H1 (cell line): ENCODE results near the gene PTPRT. TPM values are rescaled to one million over a fixed set of nuclear protein-coding genes. Genes with fewer than 3 reads are reported as not detected.

ENCODE experiments used
- CTCF ChIA-PET: fragments of 300-600 bp; sonication (Branson Sonifier 250); formaldehyde crosslinking; loops from one replicate; lab custom pipeline; 2021; ENCODE audit not compliant: partially characterized antibody; lab: Charles Lee
- POLR2A ChIA-PET: fragments of 300-600 bp; sonication (Branson Sonifier 250); formaldehyde crosslinking; loops from one replicate; lab custom pipeline; 2021; ENCODE audit warnings: inconsistent platforms; ENCODE audit not compliant: partially characterized antibody; lab: Charles Lee
- DNase-seq, 2 experiments: peaks; one replicate each; pipeline versions ENCODE4 v3.0.0 to v3.0.0-alpha.2; 2010 to 2022; ENCODE audit warnings: low spot score in 2 of 2, low read depth in 1 of 2, mixed read lengths in 1 of 2
- FAIRE-seq: peaks from 2 replicates; lab custom pipeline; 2011; peaks lifted over from hg19 to GRCh38; lab: Jason Lieb, UNC
- H2AFZ ChIP-seq: 2 replicates; pipeline ENCODE4 v1.8.1; 2012; ENCODE audit warnings: low read length, inconsistent platforms
- H2AK5ac ChIP-seq: 2 replicates; pipeline ENCODE4 v1.6.1; 2013; ENCODE audit warnings: low read depth, low read length
- H2BK120ac ChIP-seq: replicated peaks from 2 replicates; pipeline ENCODE3; 2013; ENCODE audit warnings: low read depth, low read length, inconsistent platforms
- H2BK12ac ChIP-seq: 2 replicates; pipeline ENCODE4 v1.6.1; 2013; ENCODE audit warnings: low read depth, low read length
- H2BK15ac ChIP-seq: 2 replicates; pipeline ENCODE4 v1.6.1; 2013; ENCODE audit warnings: low read length
- H2BK20ac ChIP-seq: 2 replicates; pipeline ENCODE4 v1.6.1; 2013; ENCODE audit warnings: low read length
- H2BK5ac ChIP-seq: 2 replicates; pipeline ENCODE4 v1.6.1; 2013; ENCODE audit warnings: low read depth, low read length
- H3K14ac ChIP-seq: 2 replicates; pipeline ENCODE4 v1.6.1; 2013; ENCODE audit warnings: inconsistent platforms; ENCODE audit not compliant: insufficient read length
- H3K18ac ChIP-seq: 2 replicates; pipeline ENCODE4 v1.6.1; 2013; ENCODE audit warnings: low read length; ENCODE audit errors: extremely low read depth
- H3K23ac ChIP-seq: 2 replicates; pipeline ENCODE4 v1.6.1; 2013; ENCODE audit warnings: inconsistent platforms; ENCODE audit not compliant: insufficient read length
- H3K23me2 ChIP-seq: 2 replicates; pipeline ENCODE4 v1.6.1; 2013; ENCODE audit warnings: low read depth, low read length
- H3K27ac ChIP-seq: 2 replicates; pipeline ENCODE4 v1.6.1; 2011; ENCODE audit warnings: low read depth, low read length, inconsistent platforms
- H3K27me3 ChIP-seq, 4 experiments: replicated peaks in 1 of 4; 1 replicate in 1 of 4; 2 replicates in 3 of 4; pipeline versions ENCODE4 v1.6.1 to v1.8.1; 2011 to 2013; ENCODE audit warnings: low read length in 3 of 4, mild to moderate bottlenecking in 3 of 4, inconsistent platforms in 2 of 4, mixed read lengths in 2 of 4, moderate library complexity in 1 of 4; ENCODE audit not compliant: control insufficient read depth in 3 of 4, insufficient read depth in 3 of 4; ENCODE audit errors: extremely low read depth in 1 of 4
- H3K36me3 ChIP-seq, 4 experiments: 2 replicates each; pipeline versions ENCODE4 v1.6.1 to v1.8.1; 2011 to 2013; ENCODE audit warnings: mild to moderate bottlenecking in 4 of 4, low read length in 3 of 4, moderate library complexity in 2 of 4, control low read depth in 1 of 4, inconsistent platforms in 1 of 4; ENCODE audit not compliant: insufficient read depth in 4 of 4, control insufficient read depth in 2 of 4
- H3K4ac ChIP-seq: replicated peaks from 2 replicates; pipeline ENCODE3; 2013; ENCODE audit warnings: low read length, low read depth, mixed read lengths, inconsistent platforms; ENCODE audit not compliant: insufficient read length
- H3K4me1 ChIP-seq, 4 experiments: replicated peaks in 1 of 4; 1 replicate in 1 of 4; 2 replicates in 3 of 4; pipeline versions ENCODE4 v1.6.1 to v1.8.1; 2011 to 2013; ENCODE audit warnings: low read length in 3 of 4, inconsistent platforms in 2 of 4, mixed read lengths in 1 of 4; ENCODE audit not compliant: insufficient read depth in 4 of 4, control insufficient read depth in 3 of 4
- H3K4me2 ChIP-seq, 2 experiments: 2 replicates each; pipeline versions ENCODE4 v1.6.1 to v1.8.1; 2011 to 2013; ENCODE audit warnings: low read depth in 2 of 2, low read length in 2 of 2, control low read depth in 1 of 2, inconsistent platforms in 1 of 2, mild to moderate bottlenecking in 1 of 2; ENCODE audit not compliant: insufficient read depth in 1 of 2
- H3K4me3 ChIP-seq, 4 experiments: fragments of 200-600, 300-600 bp in 1 of 4; sonication (generic), shearing (Covaris generic), sonication (Bioruptor Twin) in 1 of 4; 2 replicates each; pipeline versions ENCODE4 v1.5.1 to v1.8.1; 2011 to 2016; ENCODE audit warnings: low read length in 4 of 4, low read depth in 3 of 4, control low read depth in 2 of 4, inconsistent platforms in 2 of 4, mild to moderate bottlenecking in 2 of 4, mixed read lengths in 1 of 4, moderate library complexity in 1 of 4; ENCODE audit not compliant: insufficient read depth in 2 of 4; ENCODE audit errors: extremely low read depth in 1 of 4
- H3K56ac ChIP-seq: replicated peaks from 2 replicates; pipeline ENCODE3; 2013; ENCODE audit warnings: low read depth, mild to moderate bottlenecking, mixed read lengths, low read length, inconsistent platforms; ENCODE audit not compliant: insufficient read length
- H3K79me1 ChIP-seq: 2 replicates; pipeline ENCODE4 v1.6.1; 2013; ENCODE audit warnings: low read depth, low read length, control low read depth
- H3K79me2 ChIP-seq, 2 experiments: 2 replicates each; pipeline versions ENCODE4 v1.6.1 to v1.8.1; 2012 to 2013; ENCODE audit warnings: low read length in 2 of 2, mild to moderate bottlenecking in 2 of 2, inconsistent platforms in 1 of 2; ENCODE audit not compliant: insufficient read depth in 2 of 2, control insufficient read depth in 1 of 2
- H3K9ac ChIP-seq, 4 experiments: replicated peaks in 1 of 4; 1 replicate in 1 of 4; 2 replicates in 3 of 4; pipeline versions ENCODE4 v1.6.1 to v1.8.1; 2011 to 2013; ENCODE audit warnings: low read depth in 3 of 4, low read length in 3 of 4, control low read depth in 2 of 4, mild to moderate bottlenecking in 2 of 4, moderate library complexity in 2 of 4, inconsistent platforms in 1 of 4; ENCODE audit errors: extremely low read depth in 1 of 4
- H3K9me3 ChIP-seq, 2 experiments: 2 replicates each; pipeline versions ENCODE4 v1.6.1 to v1.8.1; 2012 to 2013; ENCODE audit warnings: mild to moderate bottlenecking in 2 of 2, moderate library complexity in 2 of 2, control low read depth in 1 of 2, inconsistent platforms in 1 of 2, low read depth in 1 of 2, low read length in 1 of 2, mixed read lengths in 1 of 2; ENCODE audit not compliant: insufficient read depth in 2 of 2
- H4K20me1 ChIP-seq, 2 experiments: replicated peaks in 1 of 2; 2 replicates each; pipeline versions ENCODE3 to v1.8.1; 2011 to 2013; ENCODE audit warnings: inconsistent platforms in 2 of 2, low read length in 2 of 2, mild to moderate bottlenecking in 1 of 2; ENCODE audit not compliant: insufficient read depth in 2 of 2, control insufficient read depth in 1 of 2
- H4K5ac ChIP-seq: 2 replicates; pipeline ENCODE4 v1.6.1; 2013; ENCODE audit warnings: low read length, low read depth, mixed read lengths, inconsistent platforms; ENCODE audit not compliant: insufficient read length
- H4K8ac ChIP-seq: 2 replicates; pipeline ENCODE4 v1.8.0; 2013; ENCODE audit warnings: mild to moderate bottlenecking, moderate library complexity, low read length, inconsistent platforms; ENCODE audit not compliant: insufficient read depth; ENCODE audit errors: extremely low read depth
- H4K91ac ChIP-seq: replicated peaks from 2 replicates; pipeline ENCODE3; 2013; ENCODE audit warnings: low read length, mixed read lengths, inconsistent platforms; ENCODE audit not compliant: insufficient read length
- CREB1 ChIP-seq: IDR thresholded peaks from 2 replicates; pipeline ENCODE4 v1.6.1; 2012; ENCODE audit warnings: inconsistent platforms
- EGR1 ChIP-seq: IDR thresholded peaks from 2 replicates; pipeline ENCODE4 v1.6.1; 2011; ENCODE audit warnings: low read depth, low read length, borderline replicate concordance
- GABPA ChIP-seq: IDR thresholded peaks from 2 replicates; pipeline ENCODE4 v1.6.1; 2011; ENCODE audit warnings: mild to moderate bottlenecking, low read length, moderate library complexity, borderline replicate concordance; ENCODE audit not compliant: insufficient read depth
- HDAC2 ChIP-seq, 2 experiments: fragments of 300-600 bp in 1 of 2; sonication (generic) in 1 of 2; IDR thresholded peaks; 2 replicates each; pipeline ENCODE4 v1.6.1; 2011 to 2012; ENCODE audit warnings: low read depth in 2 of 2, low read length in 2 of 2, mild to moderate bottlenecking in 2 of 2, moderate library complexity in 2 of 2, borderline replicate concordance in 1 of 2, inconsistent platforms in 1 of 2
- KDM5A ChIP-seq: fragments of 200-600 bp; IDR thresholded peaks from 2 replicates; pipeline ENCODE4 v1.7.1; 2012; ENCODE audit warnings: mild to moderate bottlenecking, low read length, inconsistent platforms, mixed read lengths
- POU5F1 ChIP-seq: IDR thresholded peaks from 2 replicates; pipeline ENCODE4 v1.6.1; 2011; ENCODE audit warnings: low read depth, mild to moderate bottlenecking, low read length, moderate library complexity
- SIRT6 ChIP-seq: IDR thresholded peaks from one replicate; pipeline ENCODE4 v1.7.1; 2012; ENCODE audit warnings: low read length, inconsistent platforms
- SP2 ChIP-seq: IDR thresholded peaks from 2 replicates; pipeline ENCODE4 v1.6.1; 2012; ENCODE audit warnings: mild to moderate bottlenecking, low read length, inconsistent platforms
- TAF7 ChIP-seq: optimal IDR thresholded peaks from 2 replicates; pipeline ENCODE3; 2011; ENCODE audit warnings: low read depth, mild to moderate bottlenecking, inconsistent platforms, low read length, moderate library complexity, borderline replicate concordance
- WGBS, 2 experiments: shearing (Covaris generic) in 1 of 2; methylation state at CpG; one replicate each; pipeline versions ENCODE4 v1.1.6 to v1.1.7; 2013 to 2015; ENCODE audit warnings: low lambda C conversion rate in 2 of 2, mixed read lengths in 2 of 2, inconsistent platforms in 1 of 2, low coverage in 1 of 2, missing lambda C conversion rate in 1 of 2; ENCODE audit not compliant: insufficient replicate concordance in 2 of 2, insufficient coverage in 1 of 2, insufficient read length in 1 of 2; ENCODE audit errors: extremely low coverage in 1 of 2, missing lambda C conversion rate in 1 of 2; 5-methylcytosine and 5-hydroxymethylcytosine counted together
- polyA plus RNA-seq, 7 experiments: library from polyadenylated mRNA; depleted of rRNA in 3 of 7; stranded (reverse) in 5 of 7; unstranded in 2 of 7; fragments of >200 nt in 5 of 7; fragments of 200-250 nt in 2 of 7; gene quantifications; 1 replicate in 5 of 7; 2 replicates in 1 of 7; 4 replicates in 1 of 7; pipeline versions ENCODE4 v1.2.1 to v1.2.3, GENCODE V29; 2011 to 2013; ENCODE audit warnings: missing spikeins in 2 of 7, mixed read lengths in 2 of 7
- total RNA-seq: library from RNA; stranded (reverse); fragmentation: NEBNext Ultra II Directional; extraction: Animal tissue kit (Norgen Biotek cat#: 25700); gene quantifications from 2 replicates; pipeline ENCODE4 v1.2.1, GENCODE V29; 2021
- TF ChIP-seq, protein P1 (sequence below): IDR thresholded peaks from 2 replicates; pipeline ENCODE4 v1.6.1; 2012; ENCODE audit warnings: low read length, inconsistent platforms
- TF ChIP-seq, protein P2 (sequence below), 3 experiments: IDR thresholded peaks; 1 replicate in 2 of 3; 2 replicates in 1 of 3; pipeline versions ENCODE4 v1.5.1 to v1.6.1; 2011; ENCODE audit warnings: low read length in 3 of 3, mild to moderate bottlenecking in 3 of 3, inconsistent platforms in 2 of 3, low read depth in 1 of 3, moderate library complexity in 1 of 3; ENCODE audit not compliant: insufficient read depth in 1 of 3; ENCODE audit errors: control extremely low read depth in 1 of 3

PTPRT gene
- total and polyA plus RNA-seq, 2 of the 8 experiments (the other 6 are each of a cell fraction or from before 2014, with no cell fraction given) = 0.33 to 1.8 TPM

DNA sequence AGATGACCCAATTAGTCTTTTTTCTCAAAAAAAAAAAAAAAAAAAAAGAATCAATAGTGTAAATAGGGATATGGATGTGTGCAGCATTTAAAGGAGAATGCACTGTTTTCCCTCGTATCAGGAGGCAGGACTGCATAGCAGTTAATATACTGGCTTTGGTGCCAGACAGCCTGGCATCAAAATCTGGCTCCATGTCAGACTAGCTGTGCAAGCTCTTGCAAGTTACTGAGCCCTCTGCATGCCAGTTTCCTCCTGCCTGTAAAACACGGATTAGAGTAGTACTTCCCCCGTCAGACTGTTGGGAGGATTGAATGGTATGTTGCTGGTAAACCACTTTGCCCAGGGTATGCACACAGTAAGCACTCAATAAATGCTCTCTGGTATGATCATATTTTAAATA is 977.3 kb downstream of the PTPRT start:
- H3K23ac ChIP-seq = no peak overlapping the region
- H3K4ac ChIP-seq = no peak overlapping the region
- no peak overlapping the region for H2BK5ac ChIP-seq
- 95% methylated on average over 3 of the region's 3 CpGs; no CpG with 5 or more reads in 1 of the 2 experiments for WGBS, 2 experiments
- no peaks in the 10 kb centered on the region for H3K27me3 ChIP-seq
- H4K20me1 ChIP-seq = no peaks in the 10 kb centered on the region
- H3K4me3 ChIP-seq = no peak overlapping the region
- H3K9ac ChIP-seq = no peak overlapping the region
- no peak overlapping the region for H2BK20ac ChIP-seq
- H4K5ac ChIP-seq = no peak overlapping the region
- no peak overlapping the region for H4K8ac ChIP-seq
- H3K14ac ChIP-seq = no peak overlapping the region
- ChIA-PET CTCF (no interaction called here), POLR2A (no interaction called here)
- no peaks in the 10 kb centered on the region for H3K4me1 ChIP-seq
- no peak overlapping the region for H2AK5ac ChIP-seq
- H3K18ac ChIP-seq = no peak overlapping the region
- no peaks in the 10 kb centered on the region for H3K79me1 ChIP-seq
- no peak for DNase-seq
- H3K79me2 ChIP-seq = no peaks in the 10 kb centered on the region
- no peak overlapping the region for H3K56ac ChIP-seq
- FAIRE-seq = no peak
- no peaks in the 10 kb centered on the region for H3K23me2 ChIP-seq
- H3K36me3 ChIP-seq = no peaks in the 10 kb centered on the region
- no peak overlapping the region for H2AFZ ChIP-seq
- no peak overlapping the region for H3K27ac ChIP-seq
- no peak overlapping the region for H2BK12ac ChIP-seq
- H2BK120ac ChIP-seq = no peak overlapping the region
- no peak overlapping the region for H4K91ac ChIP-seq
- no peak overlapping the region for H2BK15ac ChIP-seq
- no peaks in the 10 kb centered on the region for H3K9me3 ChIP-seq
- no peak overlapping the region for H3K4me2 ChIP-seq
- TF ChIP-seq TAF7 (no peak), KDM5A (no peak), CREB1 (no peak), GABPA (no peak), SP2 (no peak), POU5F1 (no peak), SIRT6 (no peak), HDAC2 (IDR thresholded peaks at IDR 0.05; ENCODE audit: borderline replicate concordance in 1 of 2, low read depth in 2 of 2, low read length in 2 of 2) (no peak), EGR1 (no peak)
- TF ChIP-seq, protein P1, sequence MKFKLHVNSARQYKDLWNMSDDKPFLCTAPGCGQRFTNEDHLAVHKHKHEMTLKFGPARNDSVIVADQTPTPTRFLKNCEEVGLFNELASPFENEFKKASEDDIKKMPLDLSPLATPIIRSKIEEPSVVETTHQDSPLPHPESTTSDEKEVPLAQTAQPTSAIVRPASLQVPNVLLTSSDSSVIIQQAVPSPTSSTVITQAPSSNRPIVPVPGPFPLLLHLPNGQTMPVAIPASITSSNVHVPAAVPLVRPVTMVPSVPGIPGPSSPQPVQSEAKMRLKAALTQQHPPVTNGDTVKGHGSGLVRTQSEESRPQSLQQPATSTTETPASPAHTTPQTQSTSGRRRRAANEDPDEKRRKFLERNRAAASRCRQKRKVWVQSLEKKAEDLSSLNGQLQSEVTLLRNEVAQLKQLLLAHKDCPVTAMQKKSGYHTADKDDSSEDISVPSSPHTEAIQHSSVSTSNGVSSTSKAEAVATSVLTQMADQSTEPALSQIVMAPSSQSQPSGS = no peak
- TF ChIP-seq, protein P2, sequence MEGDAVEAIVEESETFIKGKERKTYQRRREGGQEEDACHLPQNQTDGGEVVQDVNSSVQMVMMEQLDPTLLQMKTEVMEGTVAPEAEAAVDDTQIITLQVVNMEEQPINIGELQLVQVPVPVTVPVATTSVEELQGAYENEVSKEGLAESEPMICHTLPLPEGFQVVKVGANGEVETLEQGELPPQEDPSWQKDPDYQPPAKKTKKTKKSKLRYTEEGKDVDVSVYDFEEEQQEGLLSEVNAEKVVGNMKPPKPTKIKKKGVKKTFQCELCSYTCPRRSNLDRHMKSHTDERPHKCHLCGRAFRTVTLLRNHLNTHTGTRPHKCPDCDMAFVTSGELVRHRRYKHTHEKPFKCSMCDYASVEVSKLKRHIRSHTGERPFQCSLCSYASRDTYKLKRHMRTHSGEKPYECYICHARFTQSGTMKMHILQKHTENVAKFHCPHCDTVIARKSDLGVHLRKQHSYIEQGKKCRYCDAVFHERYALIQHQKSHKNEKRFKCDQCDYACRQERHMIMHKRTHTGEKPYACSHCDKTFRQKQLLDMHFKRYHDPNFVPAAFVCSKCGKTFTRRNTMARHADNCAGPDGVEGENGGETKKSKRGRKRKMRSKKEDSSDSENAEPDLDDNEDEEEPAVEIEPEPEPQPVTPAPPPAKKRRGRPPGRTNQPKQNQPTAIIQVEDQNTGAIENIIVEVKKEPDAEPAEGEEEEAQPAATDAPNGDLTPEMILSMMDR (IDR thresholded peaks at IDR 0.05; ENCODE audit: control extremely low read depth in 1 of 3, insufficient read depth in 1 of 3, low read depth in 1 of 3, low read length in 3 of 3) = no peak
